GM18868 (cell line): ENCODE results near the gene NUP88.
A peak's percentile ranks its signal among the peaks of the same experiment; 100 is the strongest.

Source experiments
- ATAC-seq: cut with Tn5 transposase; IDR thresholded peaks from one replicate; pipeline ENCODE4 v1.9.1; 2021; ENCODE audit warnings: mild to moderate bottlenecking, moderate library complexity; ENCODE audit not compliant: unreplicated experiment

Gene NUP88

GRCh38 chr17:5419959-5420653, 644 bp upstream of the NUP88 start, which contains the start of gene RPAIN:
Gene RPAIN (plus strand): TSS chr17:5420182. CDS start chr17:5420211, 29 bp downstream.
- ATAC-seq: peak; percentile 56

DNA sequence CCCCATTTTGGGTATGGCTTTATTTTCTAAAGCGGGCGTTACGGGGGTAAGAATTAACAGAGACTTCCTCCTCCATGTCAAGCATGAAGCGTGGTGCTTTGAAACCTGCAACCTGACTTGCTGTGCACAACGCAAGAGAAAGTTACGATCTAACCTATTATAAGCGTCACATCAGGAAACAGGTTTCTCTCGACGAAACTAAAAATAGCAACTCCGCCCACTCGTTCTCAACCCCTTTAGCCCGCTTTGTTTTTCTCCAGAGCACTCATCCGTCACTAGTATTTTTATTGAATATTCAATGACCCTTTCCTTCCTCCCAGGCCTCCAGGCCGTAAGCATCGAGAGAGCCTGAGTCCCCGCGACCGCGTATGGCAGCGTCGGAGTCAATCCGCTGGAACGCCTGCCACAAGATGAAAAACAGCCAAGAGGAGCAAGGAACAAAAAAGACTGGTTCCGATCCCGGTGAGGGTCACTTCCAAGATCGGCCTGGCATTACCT, 555 bp downstream of the NUP88 start:
- ATAC-seq: peak; percentile 20

- ATAC-seq: no peak
Measured at GRCh38 chr17:5416901-5417300, 2.6 kb downstream of the NUP88 start.

- ATAC-seq: no peak
Measured at GRCh38 chr17:5413682-5414081, 5.8 kb downstream of the NUP88 start.

GRCh38 chr17:5410594-5411272, 8.7 kb downstream of the NUP88 start:
- ATAC-seq: no peak

DNA sequence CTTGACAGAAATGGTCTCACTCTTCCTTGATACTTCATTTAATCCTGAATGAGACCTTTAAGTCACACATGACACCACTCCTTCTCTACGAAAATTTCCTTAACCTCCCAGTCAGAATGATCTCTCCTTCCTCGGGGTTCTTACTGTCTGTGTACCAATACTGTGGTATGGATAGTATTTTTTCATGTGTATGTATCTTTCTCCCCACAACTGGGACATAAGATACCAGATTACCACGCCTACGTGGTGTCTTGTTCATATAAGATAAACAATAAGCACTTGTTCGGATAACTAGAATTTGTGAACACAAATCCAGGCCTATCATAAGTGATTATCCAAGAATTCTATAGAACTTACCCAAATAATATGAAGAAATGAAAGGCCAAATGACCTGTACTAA, 11.3 kb downstream of the NUP88 start:
- no peak for ATAC-seq

- ATAC-seq: no peak
Measured at GRCh38 chr17:5405400-5405799, 14.1 kb downstream of the NUP88 start.

DNA sequence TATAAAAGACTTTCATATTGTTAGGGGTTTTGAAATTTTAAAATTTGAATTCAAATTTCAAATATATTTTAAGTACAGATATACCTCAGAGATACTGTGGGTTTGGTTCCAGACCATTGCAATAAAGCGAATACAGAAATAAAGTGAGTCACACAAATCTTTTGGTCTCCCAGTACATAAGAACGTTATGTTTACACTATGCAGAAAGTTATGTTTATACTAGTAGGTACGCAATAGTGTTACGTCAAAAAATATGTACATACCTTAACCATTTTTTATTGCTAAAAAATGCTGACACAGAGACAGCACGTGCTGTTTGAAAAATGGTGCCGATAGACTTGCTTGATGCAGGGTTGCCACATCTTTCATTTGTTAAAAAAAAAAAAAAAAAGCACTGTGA, 19.7 kb downstream of the NUP88 start:
- ATAC-seq: no peak

- ATAC-seq: no peak
Measured at GRCh38 chr17:5396612-5397011, 22.9 kb downstream of the NUP88 start.

DNA sequence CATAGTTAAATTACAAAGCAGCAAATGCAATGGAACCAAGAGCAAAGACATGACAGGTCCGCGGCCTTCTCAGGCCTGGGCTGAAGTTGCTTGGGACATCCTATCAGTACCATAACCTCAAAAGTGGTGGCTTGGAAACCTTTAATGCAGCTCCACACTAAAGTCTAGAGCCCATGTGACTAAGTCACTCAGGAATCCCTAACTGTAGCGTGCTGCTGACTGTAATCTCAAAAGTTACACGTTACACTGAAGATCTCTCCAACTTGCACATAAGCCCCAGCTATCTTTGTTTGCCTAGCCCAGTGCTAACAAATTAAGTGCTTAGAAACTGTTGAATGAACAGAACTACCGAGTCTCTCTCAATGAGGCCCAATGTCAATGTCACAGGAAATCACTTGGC, 27.8 kb downstream of the NUP88 start:
- no peak for ATAC-seq

DNA sequence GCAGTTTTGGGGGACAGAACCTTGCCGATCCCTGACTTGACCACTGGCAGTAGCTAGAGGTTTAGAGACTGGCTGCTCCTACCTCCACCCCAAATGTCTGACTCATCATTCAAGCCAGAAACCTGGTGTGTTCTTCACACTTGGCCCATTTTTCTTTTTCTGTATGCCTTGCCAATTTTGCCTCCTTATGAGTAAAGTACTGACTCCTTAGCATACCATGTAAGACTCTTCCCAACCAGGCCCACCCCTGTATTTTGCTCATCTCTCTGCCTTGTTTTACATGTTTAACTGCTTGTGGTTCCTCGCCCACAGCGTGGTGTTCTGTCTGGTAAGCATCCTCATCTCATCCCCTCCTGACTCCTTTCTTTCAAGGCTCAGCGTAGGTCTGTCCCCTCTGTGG, 37.9 kb downstream of the NUP88 start:
- no peak for ATAC-seq

GRCh38 chr17:5380491-5381135, 38.8 kb downstream of the NUP88 start:
- ATAC-seq: no peak

DNA sequence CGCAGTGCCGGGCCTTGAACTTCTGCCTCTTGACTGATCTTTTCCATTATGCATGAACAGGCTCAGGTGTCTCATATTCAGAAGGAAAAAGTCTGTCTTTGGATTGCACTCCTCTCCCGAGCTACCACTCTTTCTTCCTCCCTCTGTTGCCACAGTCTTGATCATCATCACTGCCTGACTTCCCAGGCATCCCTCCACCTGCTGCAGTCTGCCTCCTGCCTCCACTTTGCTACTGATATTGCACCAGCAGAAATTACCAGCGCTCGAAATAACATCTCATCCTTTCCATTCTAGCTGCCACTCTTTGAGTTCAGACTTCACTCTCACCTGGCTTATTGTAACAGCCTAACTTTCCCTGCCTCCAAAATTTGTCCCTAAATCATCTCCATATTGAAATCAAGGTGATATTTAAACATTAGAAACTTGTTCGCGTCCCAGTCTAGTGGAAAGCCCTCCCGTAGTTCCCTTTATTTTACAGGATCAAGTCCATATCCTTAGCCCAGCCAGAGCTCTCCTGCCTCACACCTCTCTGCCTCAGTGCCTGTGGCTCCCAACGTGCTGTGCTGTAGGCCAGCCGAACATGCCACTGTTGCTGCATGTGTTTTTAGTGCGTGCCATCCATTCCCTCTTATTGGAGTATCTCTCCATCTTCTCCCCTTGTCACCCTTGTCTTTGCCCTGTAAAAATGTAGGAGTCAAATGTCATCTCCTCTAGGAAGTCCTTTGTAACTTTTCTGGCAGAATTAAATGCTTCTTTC, 39.9 kb downstream of the NUP88 start:
- ATAC-seq: no peak

DNA sequence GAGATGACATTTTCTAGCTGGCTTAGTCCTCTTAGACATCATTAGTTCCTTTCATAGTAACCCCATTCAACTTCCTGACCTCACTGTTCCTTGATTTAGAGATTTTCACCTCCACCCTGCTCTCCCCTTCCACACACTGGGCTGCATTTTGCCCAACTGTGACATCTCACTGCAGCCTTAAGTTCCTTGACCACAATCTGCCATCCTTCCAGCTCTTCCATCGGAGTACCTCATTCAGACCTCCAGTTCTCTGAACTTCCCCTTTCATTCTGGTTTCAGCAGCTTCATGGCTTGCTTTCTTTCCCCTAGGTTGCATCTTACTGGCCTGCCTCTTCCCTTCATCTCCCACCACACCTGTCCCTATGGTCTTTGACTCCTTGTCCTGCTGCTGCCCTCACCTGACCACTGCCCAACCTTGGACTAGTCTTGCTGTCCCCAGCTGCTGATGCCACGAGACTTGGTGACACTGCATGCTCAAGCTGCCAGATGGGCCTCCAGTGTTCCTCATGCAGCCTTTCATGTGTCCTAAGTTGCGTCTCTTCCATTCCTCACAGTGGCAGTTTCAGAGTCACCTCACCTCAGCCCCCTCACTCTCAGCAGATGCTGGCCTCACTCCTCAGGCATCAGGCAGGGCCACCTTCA, 40.8 kb downstream of the NUP88 start:
- ATAC-seq: no peak

DNA sequence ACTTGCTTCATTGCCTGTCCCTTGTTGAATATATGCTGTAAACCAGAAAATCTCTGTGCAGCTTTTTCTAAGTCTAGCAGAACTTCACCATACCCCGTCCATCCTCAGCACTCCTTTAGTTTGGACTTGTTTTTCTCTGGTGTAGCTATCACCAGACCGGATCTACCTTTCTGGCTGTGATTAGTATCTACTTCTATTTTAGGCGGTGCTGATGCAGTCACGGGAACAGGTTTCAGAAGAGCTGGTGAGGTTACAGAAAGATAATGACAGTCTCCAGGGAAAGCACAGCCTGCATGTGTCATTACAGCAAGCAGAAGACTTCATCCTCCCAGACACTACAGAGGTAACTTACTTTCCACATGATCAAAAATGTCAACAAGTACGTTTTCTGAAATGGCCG, 46.4 kb downstream of the NUP88 start:
- ATAC-seq: no peak

DNA sequence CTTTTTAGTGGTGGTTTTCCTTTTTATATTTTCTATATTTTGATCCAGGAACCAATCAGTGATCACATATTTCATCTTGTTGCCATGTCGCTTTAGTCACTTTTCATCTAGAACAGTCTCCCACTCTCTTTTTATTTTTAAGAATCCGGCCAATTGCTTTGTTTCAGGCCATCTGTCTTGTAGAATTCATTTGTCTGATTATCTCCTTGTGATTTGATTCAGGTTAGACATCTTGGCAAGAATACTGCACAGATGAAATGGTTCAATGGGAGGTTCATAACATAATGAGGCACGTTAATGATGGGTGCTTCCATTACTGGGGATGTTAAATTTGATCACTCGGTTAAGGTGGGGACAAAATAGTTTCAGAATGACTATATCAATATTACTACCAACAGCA, 49.1 kb downstream of the NUP88 start:
- ATAC-seq: no peak

DNA sequence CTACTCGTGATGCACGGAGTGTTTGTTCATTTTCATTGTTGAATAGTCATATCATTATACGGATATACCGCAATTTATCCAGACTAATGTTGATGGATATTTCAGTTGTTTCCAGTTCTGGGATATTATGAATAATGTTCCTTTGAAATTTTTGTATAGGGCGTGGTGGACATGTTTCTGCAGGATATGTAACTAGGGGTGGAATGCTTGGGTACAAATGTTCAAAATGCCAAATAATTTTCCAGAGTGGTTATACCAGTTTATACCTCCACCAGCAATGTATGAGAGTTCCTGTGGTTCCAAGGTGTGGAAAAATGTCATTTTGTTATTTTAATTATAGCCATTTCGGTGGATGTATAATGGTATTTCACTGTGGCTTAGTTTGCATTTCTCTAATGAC, 53.6 kb downstream of the NUP88 start:
- ATAC-seq: no peak

DNA sequence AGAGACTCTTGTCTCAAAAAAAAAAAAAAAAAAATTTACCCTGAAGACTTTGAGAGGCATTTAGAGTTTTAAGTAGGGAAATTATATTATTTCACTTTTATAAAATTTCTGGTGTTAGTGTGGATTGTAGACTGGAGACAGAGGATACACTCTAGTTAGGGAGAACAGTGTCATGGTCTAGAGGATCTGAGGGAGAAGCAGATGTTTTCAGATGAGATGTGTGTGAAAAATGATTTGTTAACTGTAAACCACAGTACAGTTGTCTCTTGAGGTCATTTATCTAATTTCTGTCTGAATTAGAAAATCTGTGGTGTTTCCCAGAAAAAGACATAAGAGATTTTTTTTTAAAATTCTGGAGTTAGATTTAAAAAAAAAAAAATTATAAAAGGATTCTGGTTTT, 54.8 kb downstream of the NUP88 start:
- no peak for ATAC-seq

DNA sequence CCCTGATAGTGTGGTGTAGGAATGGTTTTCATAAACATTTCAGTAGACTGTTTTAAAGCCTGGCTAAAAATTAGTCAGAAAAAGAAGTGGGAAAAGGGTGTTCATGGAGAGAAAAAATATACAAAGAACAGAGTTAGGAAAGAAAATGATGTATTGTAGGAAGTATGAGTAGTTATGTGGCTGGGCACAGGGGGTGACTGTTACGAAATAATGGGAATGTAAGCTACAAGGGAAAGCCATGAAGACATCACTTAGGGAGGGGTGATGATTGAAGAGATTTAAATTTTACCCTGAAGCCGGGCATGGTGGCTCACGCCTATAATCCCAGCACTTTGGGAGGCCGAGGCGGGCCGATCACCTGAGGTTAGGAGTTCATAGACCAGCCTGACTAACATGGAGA, 55.3 kb downstream of the NUP88 start:
- ATAC-seq: no peak

DNA sequence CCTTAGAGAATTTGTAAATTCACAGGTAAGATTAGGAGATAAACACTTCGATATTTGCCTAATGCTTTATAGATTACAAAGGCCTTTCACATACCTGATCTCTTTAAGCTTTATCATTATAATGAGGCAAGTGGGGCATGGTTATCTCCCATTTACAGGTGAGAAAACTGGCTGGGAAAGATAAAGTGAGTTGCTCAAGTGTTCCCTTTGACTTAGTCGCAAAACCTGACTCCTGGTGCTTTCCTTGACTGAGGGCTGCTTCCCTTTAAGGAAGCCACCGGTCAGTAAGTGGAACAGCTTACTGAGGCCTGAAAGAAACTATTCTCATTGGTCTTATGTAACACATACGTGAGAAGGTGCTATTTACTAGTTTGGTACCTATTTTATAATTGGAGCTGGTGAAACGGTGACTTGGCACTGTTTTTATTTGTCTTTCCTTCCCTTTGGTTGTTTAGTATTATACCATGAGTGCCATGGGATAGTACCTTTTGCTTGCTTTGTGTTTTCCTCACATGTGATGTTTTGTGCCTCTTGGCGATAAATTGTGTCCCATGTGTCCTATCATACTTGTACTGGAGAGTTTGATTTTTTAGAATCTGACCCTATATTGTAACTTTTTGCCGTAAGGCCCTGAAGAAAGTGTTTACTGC, 57.2 kb downstream of the NUP88 start:
- ATAC-seq: no peak
